GM12892 (cell line): ENCODE measurements around the gene HKDC1.
"Not testable (repeated sequence)": the region's sequence is repeated elsewhere in the genome, so short reads cannot be mapped to it uniquely, and the experiment has no call there.

Source experiments
- DNase-seq: peaks from one replicate; pipeline ENCODE4 v3.0.0; 2011; ENCODE audit not compliant: insufficient read length
- FAIRE-seq: peaks from 2 replicates; lab custom pipeline; 2011; peaks lifted over from hg19 to GRCh38; lab: Jason Lieb, UNC
- POLR2A ChIP-seq: IDR thresholded peaks from 2 replicates; pipeline ENCODE4 v1.6.1; 2011; ENCODE audit warnings: low read depth, low read length, control low read depth
- POLR2AphosphoS5 ChIP-seq: IDR thresholded peaks from 2 replicates; pipeline ENCODE4 v1.6.1; 2011; ENCODE audit warnings: low read depth, low read length, control low read depth
- TAF1 ChIP-seq: IDR thresholded peaks from 2 replicates; pipeline ENCODE4 v1.6.1; 2011; ENCODE audit warnings: low read depth, mild to moderate bottlenecking, control low read depth, low read length, borderline replicate concordance

Gene HKDC1

GRCh38 chr10:69246581-69247312 is 26.6 kb downstream of the HKDC1 start:
- TF ChIP-seq POLR2A, result no peak
- no peak for TF ChIP-seq TAF1
- TF ChIP-seq POLR2AphosphoS5, result no peak
- DNase-seq (no peak), FAIRE-seq (no peak)

- no peak for FAIRE-seq
- no peak for DNase-seq
- no peak for TF ChIP-seq TAF1
Measured at GRCh38 chr10:69247313-69247710, 27.2 kb downstream of the HKDC1 start.

- no peak for FAIRE-seq
Measured at GRCh38 chr10:69248117-69248730, 28.1 kb downstream of the HKDC1 start.

GRCh38 chr10:69250041-69250440 is 29.9 kb downstream of the HKDC1 start:
- FAIRE-seq (no peak), DNase-seq (no peak)
- TF ChIP-seq TAF1 (no peak), POLR2A (no peak), POLR2AphosphoS5 (no peak)

More at GRCh38 chr10:69248117-69248730, 28.1 kb downstream of the HKDC1 start:
- no peak for DNase-seq
- TF ChIP-seq POLR2AphosphoS5, result no peak
- TF ChIP-seq TAF1, result no peak

GRCh38 chr10:69251417-69251816 is 31.3 kb downstream of the HKDC1 start:
- DNase-seq, FAIRE-seq: not testable (repeated sequence)

GRCh38 chr10:69253171-69253570 is 33.0 kb downstream of the HKDC1 start:
- FAIRE-seq, result no peak
- DNase-seq, result no peak
- no peak for TF ChIP-seq TAF1
- TF ChIP-seq POLR2AphosphoS5, result no peak
- no peak for TF ChIP-seq POLR2A

GRCh38 chr10:69254877-69255276 is 34.7 kb downstream of the HKDC1 start:
- no peak for TF ChIP-seq TAF1
- no peak for TF ChIP-seq POLR2A
- TF ChIP-seq POLR2AphosphoS5, result no peak
- FAIRE-seq (no peak), DNase-seq (no peak)

- TF ChIP-seq TAF1 (no peak), POLR2AphosphoS5 (no peak), POLR2A (no peak)
- FAIRE-seq, result no peak
- no peak for DNase-seq
Measured at GRCh38 chr10:69259547-69260243, 39.6 kb downstream of the HKDC1 start.

GRCh38 chr10:69261184-69261583 is 41.1 kb downstream of the HKDC1 start:
- TF ChIP-seq POLR2A (no peak), TAF1 (no peak), POLR2AphosphoS5 (no peak)
- DNase-seq, result no peak
- FAIRE-seq, result no peak

GRCh38 chr10:69262292-69262751 is 42.2 kb downstream of the HKDC1 start:
- TF ChIP-seq POLR2A (no peak), POLR2AphosphoS5 (no peak), TAF1 (no peak)
- DNase-seq (no peak), FAIRE-seq (peak; percentile 36)

- FAIRE-seq, result no peak
- TF ChIP-seq POLR2A, result no peak
- no peak for TF ChIP-seq POLR2AphosphoS5
- no peak for TF ChIP-seq TAF1
- no peak for DNase-seq
Measured at GRCh38 chr10:69265521-69265920, 45.4 kb downstream of the HKDC1 start.

GRCh38 chr10:69268761-69269416 is 48.8 kb downstream of the HKDC1 start:
- TF ChIP-seq POLR2AphosphoS5 (no peak), TAF1 (no peak), POLR2A (no peak)
- DNase-seq, result no peak
- no peak for FAIRE-seq
